ENCODE results near the gene SLC35B4.

The SLC35B4 gene

GRCh38 chr7:134290286-134290685 is 26.4 kb downstream of the SLC35B4 start:
- DNase-seq (ENCODE audit: low read depth), result no peak

DNA sequence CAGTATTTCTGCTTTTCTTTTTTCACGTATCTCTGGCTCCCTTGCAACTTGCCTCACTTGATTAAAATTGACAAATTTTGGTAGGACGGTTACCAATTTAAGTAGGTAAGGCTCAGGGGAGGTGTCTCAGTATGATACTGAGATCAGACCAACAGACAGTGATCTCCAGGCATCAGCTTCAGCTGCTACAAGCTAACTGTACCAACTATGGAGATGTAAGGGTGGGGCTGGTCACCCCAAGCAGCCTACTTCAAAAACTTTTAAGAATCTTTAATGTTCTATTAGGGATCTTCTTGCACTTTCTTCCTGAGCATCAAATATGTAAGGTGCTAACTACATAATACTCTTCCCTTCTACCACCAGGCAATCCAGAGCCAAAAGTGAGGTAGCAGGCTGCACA is 26.9 kb downstream of the SLC35B4 start:
- no peak for DNase-seq (ENCODE audit: low read depth)

GRCh38 chr7:134289423-134289822 is 27.3 kb downstream of the SLC35B4 start:
- DNase-seq (ENCODE audit: low read depth), result no peak

DNA sequence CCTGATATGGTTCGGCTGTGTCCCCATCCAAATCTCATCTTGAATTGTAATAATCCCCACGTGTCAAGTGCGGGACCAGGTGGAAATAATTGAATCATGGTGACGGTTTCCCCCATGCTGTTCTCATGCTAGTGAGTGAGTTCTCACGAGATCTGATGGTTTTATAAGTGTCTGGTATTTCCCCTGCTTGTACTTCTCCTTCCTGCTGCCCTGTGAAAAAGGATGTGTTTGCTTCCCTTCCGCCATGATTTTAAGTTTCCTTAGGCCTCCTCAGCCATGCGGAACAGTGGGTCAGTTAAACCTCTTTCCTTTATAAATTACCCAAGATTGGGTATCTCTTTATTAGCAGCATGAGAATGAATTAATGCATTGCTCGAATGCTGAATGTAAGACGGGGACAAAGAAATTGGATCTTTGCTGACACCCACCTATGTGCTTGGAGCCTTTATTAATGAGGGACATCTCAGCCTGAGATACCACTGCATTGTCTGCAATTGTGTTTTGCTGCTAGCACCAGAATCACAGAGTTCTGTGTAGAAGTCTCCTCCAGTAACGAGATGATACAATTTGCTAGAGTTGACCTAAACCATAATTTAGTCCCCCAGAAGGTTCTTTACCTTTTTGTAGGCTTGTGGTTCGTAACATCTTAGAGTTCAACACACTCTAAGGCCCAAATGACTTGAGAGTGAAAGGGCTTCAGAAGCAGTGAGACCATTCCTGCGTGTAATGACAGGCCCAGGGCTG is 28.6 kb downstream of the SLC35B4 start:
- no peak for DNase-seq (ENCODE audit: low read depth)

DNA sequence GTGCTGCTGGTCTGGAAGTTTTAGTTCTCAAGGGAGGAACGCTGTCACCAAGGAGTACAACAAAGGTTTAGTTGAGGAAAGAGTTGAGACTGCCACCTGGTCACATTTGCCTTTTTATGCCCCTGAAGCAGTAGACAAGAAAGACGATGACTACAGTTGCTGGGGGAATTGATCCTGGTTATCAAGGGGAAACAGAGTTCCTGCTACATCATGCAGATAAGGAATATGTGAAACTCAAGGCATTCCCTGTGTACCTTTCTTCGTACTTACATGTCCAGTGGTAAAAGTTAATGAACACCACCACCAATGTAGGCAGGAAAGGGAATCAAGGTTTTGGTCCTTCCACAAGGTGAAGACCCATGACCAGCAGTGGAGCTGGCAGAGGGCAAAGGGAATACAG is 31.8 kb downstream of the SLC35B4 start:
- peak; percentile 5 for DNase-seq (ENCODE audit: low read depth)

DNA sequence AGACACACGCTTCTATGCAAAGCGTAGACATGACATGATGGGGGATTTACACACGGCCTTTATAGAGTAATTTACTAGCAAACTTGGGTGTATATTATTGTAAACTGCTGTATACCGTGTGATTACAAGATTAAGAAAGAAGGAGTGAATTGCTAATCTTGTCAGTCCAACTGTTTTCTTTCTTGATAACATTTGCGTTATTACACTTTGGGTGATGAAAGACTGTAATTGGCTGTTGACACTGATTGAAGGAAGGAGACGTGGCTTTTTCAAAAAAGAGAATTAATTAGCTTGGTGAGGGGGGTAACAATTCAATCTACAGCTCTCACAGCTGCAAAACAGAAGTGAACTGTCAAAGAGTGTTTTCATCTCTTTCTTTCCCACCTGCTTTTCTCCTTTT is 32.7 kb downstream of the SLC35B4 start:
- no peak for DNase-seq (ENCODE audit: low read depth)

DNA sequence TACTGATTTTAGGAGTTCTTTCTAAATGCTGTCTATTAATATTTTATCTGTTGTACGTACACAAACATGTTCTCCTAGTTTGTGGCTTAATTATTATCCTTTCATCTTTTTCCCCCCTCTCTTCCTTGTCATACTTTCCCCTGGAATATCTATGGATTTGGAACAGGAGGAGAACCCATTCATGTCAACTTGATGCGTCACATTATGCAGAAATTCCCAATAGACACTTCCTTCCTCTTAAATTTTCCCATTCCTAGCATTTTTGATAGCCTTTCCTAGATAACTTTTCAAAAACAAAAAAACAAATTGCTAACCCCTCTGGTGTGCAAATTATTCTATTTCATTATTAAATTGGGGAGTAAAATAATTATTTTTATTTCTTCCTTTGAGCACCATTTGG is 36.2 kb downstream of the SLC35B4 start:
- no peak for DNase-seq (ENCODE audit: low read depth)

DNA sequence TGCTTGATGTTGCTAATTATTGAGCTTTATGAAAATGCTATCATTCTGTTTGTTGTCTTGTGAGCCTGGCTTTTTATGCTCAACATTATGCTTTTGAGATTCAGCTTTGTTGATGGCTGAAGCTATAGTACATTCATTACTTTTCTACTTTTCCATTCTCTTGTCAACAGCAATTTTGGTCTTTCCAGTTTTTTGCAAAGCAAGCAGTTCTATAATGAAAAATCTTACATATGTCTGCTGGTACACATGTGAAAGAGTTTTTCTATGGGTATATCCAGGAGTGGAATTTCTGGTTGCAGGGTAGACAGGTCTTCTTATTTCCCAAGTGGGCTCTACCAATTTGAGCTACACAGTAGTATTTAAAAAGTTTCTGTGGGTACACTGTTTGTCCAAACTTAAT is 36.8 kb downstream of the SLC35B4 start:
- no peak for DNase-seq (ENCODE audit: low read depth)

GRCh38 chr7:134279336-134279735 is 37.4 kb downstream of the SLC35B4 start:
- DNase-seq (ENCODE audit: low read depth), result no peak

DNA sequence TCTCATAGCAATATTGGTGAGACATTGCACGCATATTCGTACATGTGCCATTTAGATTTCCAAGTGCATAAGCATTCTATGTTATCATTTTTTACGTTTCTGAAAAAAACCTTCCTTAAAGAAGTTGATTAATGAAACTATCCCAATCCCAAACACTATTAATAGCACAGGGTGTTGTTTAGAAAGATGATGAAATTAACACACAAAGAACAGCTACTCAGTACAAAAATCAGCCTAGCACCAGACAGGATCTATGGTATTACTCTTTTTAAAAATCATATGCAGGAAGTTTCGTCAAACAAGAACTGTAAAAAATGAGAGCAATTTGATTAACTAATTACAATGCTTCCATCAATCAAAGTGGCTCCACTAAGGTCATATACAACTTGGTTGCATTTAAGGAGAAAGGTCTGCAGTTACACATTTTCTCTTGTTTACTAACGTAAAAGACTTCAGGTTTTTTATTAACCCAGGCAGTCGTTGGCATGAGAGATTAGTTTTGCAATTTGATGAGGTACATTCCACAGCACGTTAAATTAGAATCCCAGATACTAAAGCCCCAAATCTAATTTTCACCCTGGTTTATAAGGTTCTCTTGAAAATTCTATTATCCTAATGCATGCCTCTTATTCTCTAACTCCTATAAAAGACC is 38.1 kb downstream of the SLC35B4 start:
- DNase-seq (ENCODE audit: low read depth), result no peak

DNA sequence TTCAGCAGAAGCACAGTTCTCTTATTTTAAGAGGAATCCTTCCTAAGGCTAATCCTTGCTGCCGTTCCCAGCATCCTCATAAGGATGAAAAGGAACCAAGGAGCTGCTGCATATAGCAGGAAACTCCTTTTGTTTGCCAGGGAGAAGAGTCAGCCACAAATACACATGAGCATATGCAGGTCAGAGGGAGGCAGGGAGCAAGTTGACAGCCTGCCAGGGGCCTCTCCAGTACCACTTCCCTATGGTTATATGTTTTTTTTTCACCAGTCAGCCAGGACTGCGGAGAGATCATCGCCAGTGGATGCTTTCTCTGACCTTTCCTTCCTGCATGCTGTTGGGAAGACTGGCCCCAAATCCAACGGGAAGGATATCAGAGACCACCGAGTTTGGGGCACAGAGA is 39.8 kb downstream of the SLC35B4 start:
- no peak for DNase-seq (ENCODE audit: low read depth)

- DNase-seq (ENCODE audit: low read depth), result no peak
These were observed 54.4 kb downstream of the SLC35B4 start for GRCh38 chr7:134262322-134262721.

GRCh38 chr7:134255814-134256213 is 60.9 kb downstream of the SLC35B4 start:
- no peak for DNase-seq (ENCODE audit: low read depth)

- no peak for DNase-seq (ENCODE audit: low read depth)
These were observed 62.4 kb downstream of the SLC35B4 start for GRCh38 chr7:134254311-134254710.

GRCh38 chr7:134248196-134248595 is 68.5 kb downstream of the SLC35B4 start:
- DNase-seq (ENCODE audit: low read depth), result no peak

DNA sequence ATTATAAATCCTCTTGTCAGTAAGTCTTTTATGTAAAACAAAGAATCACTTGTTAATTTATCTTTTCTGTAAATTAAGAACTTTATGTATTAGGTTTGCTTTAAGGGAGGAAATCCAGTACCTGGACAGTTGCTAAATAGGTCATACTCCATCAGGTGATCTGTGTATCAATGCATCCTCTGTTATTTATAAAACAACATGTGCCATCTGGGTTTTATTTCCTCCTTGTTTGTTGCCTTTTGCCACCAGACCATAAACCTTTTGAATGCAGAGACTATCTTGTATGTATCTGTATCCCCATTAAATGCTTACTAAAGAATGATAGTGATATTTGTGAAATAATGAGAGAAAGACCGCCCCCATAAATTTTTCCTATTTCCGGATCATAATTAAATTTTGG is 70.0 kb downstream of the SLC35B4 start:
- DNase-seq (ENCODE audit: low read depth), result no peak

DNA sequence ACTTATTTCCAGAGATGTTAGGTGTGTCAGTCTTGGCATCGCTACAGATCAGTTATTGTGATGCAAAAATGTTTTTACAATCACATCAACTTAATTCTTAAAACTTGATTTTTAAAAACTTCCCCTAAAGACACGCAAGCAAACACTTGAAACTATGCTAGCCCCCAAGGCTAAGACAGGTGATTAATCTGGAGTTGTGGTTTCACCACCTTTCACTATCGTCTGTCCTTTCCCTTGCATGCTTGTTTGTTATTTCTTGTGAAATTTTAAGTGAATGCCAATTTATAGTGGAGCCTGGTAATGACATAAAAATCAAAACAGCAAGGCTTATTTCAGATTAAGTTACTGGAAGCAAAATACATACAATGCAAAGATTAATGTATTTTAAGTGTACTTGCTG is 70.4 kb downstream of the SLC35B4 start:
- DNase-seq (ENCODE audit: low read depth), result no peak

DNA sequence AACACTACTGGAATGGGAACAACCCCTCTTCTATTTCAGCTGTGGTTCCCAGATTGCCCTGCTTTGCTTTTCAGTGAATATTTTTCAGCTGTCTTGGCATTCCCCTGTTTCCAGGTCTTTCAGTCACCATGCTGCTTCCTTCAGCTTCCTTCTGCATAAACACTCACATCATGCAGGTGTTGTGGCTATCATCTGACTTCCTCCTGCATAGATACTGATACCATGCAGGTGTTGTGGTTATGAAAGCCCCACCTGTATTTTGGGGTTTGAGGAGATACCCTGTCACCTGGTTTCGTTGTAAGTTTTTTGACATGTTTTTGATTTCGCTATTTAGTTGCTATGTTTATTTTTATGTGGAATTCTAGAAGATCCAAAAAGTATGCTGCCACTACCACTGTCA is 71.5 kb downstream of the SLC35B4 start:
- no peak for DNase-seq (ENCODE audit: low read depth)

All from CMK (cell line).